Measurements from ENCODE around the gene INSRR. TPM values are rescaled to one million over a fixed set of nuclear protein-coding genes. Genes with fewer than 3 reads are reported as not detected.

Gene INSRR
- total RNA-seq, 2 experiments from 2014 or later = not detected

DNA sequence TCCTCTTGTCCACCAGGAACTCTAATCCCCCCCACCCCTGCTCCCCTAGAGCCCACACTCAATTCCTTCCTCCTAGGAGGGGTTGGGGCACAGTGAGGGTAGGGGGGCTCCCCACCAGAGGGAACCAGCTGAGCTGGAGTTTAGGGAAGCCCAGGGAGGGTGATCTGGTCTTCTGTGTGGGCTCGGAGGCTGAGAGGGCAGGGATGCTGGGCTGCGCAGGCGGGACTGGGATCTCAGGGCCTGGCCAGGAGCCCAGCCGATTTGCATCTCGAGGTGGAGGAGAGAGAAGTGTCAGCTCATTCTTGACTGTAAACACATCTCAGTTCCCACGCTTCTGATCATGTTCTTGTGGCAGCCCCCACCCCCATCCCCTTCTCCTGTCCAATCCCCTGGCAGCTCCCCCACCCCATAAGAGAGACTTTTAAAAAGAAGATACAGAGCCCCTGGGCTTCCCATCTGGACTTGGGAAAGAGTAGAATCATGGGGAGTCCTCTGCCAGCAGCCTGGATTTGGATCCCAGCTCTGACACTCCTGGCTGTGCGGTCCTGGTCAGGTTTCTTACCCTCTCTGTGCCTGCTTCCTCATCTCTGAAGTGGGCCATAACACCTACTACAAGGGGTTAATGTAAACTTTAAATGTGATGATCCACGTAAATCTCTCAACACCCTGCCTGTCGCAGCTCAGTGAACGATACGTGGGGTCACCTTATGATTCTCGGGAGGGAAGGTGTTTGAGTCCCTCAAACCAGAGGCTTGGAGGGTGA lies 41.2 kb upstream of the INSRR start:
- H3K4me1 Mint-ChIP-seq (ENCODE audit: low read depth) = peaks cover 9% of the 10 kb centered on the region
- no peaks in the 10 kb centered on the region for H3K9me3 Mint-ChIP-seq
- H3K4me3 Mint-ChIP-seq = no peak overlapping the region
- CTCF ChIA-PET = interaction anchor here (0.6 to 1.9 kb wide), 3 partner anchors 11 to 16 kb away, joined by 3 to 9 read pairs (median 4); no protein-coding TSS in a partner anchor
- no peak for DNase-seq
- H3K27ac Mint-ChIP-seq = no peak overlapping the region
- H3K27me3 Mint-ChIP-seq (ENCODE audit: low read depth) = peaks cover 8% of the 10 kb centered on the region
- intact Hi-C loops (cut with micrococcal nuclease) = loop anchor here (10.0 kb wide), 1 partner anchor 175 kb away; no protein-coding TSS in a partner anchor
- H3K36me3 Mint-ChIP-seq (ENCODE audit: low read depth) = no peaks in the 10 kb centered on the region

DNA sequence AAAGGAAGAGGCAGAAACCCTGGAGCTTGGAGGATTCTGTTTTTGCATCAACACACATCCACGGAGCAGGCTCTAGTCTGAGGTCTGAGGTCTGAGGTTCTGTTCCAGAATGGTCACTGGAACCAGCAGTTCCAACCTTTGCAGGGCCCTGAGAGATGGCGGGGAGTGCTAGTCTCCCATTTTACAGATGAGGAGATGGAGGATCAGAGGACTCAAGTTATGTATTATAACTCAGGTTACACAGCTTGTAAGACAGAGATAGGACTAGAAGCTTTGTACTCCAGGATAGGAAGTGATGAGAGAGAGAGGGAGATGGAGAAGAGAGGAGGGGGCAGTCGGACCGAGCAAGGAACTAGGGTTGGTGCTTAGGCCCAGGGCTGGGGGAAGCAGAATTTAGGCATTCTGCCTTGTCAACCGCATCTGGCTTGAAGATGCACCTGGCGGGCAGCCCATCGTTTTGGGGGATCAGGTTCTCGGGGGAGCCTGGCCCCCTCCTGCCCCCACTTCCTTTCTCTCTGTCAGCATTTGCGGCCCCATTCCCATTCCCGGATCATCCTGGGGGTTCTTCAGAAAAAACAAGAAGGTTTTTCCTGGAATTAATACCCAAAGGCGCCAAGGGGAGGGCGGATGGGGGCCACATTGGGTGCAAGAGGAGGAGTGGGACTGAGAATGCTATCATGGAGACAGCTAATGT lies 40.2 kb upstream of the INSRR start:
- H3K27me3 Mint-ChIP-seq (ENCODE audit: low read depth) = peaks cover 14% of the 10 kb centered on the region
- H3K27ac Mint-ChIP-seq = no peak overlapping the region
- no peaks in the 10 kb centered on the region for H3K9me3 Mint-ChIP-seq
- H3K4me3 Mint-ChIP-seq = no peak overlapping the region
- no peak for DNase-seq
- H3K36me3 Mint-ChIP-seq (ENCODE audit: low read depth) = no peaks in the 10 kb centered on the region
- CTCF ChIA-PET = interaction anchor here (0.6 to 1.7 kb wide), 9 partner anchors 10 to 173 kb away, joined by 3 to 5 read pairs (median 4); partner anchors contain the start of gene NTRK1
- intact Hi-C loops (cut with micrococcal nuclease) = loop anchor here (10.0 kb wide), 1 partner anchor 176 kb away; no protein-coding TSS in a partner anchor
- peaks cover 9% of the 10 kb centered on the region for H3K4me1 Mint-ChIP-seq (ENCODE audit: low read depth)

DNA sequence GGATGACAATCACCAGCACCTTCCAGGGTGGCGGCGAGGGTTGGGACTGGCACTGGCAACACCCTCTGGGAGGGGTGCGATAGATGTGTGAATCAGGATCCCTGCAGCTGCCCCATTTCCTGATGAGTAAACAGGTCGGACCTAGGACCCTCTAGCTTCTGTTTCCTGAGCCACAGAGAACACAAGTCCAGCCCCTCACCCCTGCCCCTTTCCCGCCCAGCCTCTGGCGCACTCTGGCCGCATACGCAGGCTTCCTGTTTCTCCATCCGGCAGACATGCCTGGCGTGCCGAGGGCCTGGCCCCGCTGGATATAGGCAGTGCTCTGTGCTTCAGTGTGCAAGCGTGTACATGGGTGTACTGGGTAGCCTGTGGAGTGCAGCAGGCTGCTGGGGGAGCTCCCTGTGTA lies 39.2 kb upstream of the INSRR start:
- Mint-ChIP-seq H3K9me3 (no peaks in the 10 kb centered on the region), H3K4me1 (ENCODE audit: low read depth) (peaks cover 11% of the 10 kb centered on the region), H3K4me3 (no peak overlapping the region), H3K27ac (no peak overlapping the region), H3K36me3 (ENCODE audit: low read depth) (no peaks in the 10 kb centered on the region), H3K27me3 (ENCODE audit: low read depth) (peaks cover 20% of the 10 kb centered on the region)
- DNase-seq = peak; percentile 24
- intact Hi-C loops (cut with micrococcal nuclease) = loop anchor here (10.0 kb wide), 1 partner anchor 177 kb away; no protein-coding TSS in a partner anchor
- CTCF ChIA-PET = interaction anchor here (0.7 to 1.7 kb wide), 7 partner anchors 9 to 172 kb away, joined by 3 to 5 read pairs (median 4); partner anchors contain the start of gene NTRK1

DNA sequence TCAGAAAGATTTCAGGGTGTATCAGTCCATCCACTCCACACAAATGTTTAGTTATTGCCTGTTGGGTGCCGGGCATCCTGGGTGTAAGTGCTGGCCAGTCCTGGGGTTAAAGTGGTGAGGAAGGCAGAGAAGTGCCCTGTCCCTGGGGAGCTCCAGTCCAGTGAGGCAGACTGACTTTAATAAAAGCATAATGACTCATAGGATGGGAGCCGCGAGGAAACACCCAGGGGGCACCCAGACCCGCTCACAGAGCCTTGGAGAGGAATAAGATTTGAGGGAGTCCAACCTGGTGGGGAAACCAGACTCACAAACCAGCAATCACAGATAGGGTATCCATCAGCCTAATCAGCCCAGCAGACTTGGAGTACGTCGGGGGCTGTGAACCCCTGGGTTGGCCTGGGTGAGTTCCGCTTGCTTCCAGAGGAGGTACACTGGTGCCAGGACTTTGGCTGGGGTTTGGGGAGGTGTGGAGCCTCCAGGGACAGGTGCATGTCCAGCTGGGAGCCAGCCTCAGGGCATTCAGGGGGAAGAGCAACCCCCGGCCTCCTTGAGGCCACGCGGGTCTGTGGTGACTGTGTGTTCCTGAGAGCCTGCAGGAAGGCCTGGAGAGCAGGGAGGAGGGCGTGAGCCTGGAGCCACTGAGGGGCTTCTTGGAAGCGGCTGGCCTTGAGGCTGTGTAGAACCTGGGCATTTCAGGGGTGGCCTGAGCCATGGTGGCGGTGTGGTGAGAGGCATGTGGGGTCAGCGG lies 38.3 kb upstream of the INSRR start:
- no peak overlapping the region for H3K4me3 Mint-ChIP-seq
- peaks cover 16% of the 10 kb centered on the region for H3K4me1 Mint-ChIP-seq (ENCODE audit: low read depth)
- CTCF ChIA-PET = interaction anchor here (1.4 to 1.6 kb wide), 3 partner anchors 8 to 36 kb away, joined by 4 to 5 read pairs (median 5); partner anchors contain the start of gene NTRK1
- no peak overlapping the region for H3K27ac Mint-ChIP-seq
- intact Hi-C loops (cut with micrococcal nuclease) = loop anchor here (10.0 kb wide), 1 partner anchor 178 kb away; no protein-coding TSS in a partner anchor
- peaks cover 25% of the 10 kb centered on the region for H3K27me3 Mint-ChIP-seq (ENCODE audit: low read depth)
- no peaks in the 10 kb centered on the region for H3K36me3 Mint-ChIP-seq (ENCODE audit: low read depth)
- DNase-seq = no peak
- no peaks in the 10 kb centered on the region for H3K9me3 Mint-ChIP-seq

DNA sequence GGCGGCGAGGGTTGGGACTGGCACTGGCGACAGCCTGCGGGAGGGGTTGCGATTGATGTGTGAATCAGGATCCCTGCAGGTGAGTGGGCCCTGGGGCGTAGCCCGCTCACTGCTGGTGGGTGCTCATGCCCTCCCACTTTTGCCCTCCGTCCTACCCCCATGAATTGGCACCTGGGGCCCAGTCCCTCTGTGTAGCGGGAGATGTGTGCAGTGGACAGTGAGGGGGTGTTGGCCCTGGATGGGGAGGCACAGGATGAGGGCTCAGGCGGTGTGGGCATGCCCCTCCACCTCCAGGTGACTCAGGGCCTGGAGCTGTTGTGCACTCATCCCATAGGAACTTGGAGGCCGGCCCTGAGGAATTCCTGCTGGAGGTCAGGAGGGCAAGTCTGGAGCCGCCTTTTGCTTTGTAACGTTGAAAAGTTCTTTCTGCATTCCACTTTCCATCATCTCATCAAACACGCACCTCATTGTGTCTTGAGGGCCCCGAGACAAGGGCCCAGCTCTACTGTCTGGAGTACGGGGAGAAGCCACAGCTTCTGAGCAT lies 37.6 kb upstream of the INSRR start:
- DNase-seq = no peak
- Mint-ChIP-seq H3K4me1 (ENCODE audit: low read depth) (peaks cover 18% of the 10 kb centered on the region), H3K36me3 (ENCODE audit: low read depth) (no peaks in the 10 kb centered on the region), H3K4me3 (no peak overlapping the region), H3K9me3 (no peaks in the 10 kb centered on the region), H3K27ac (no peak overlapping the region), H3K27me3 (ENCODE audit: low read depth) (peaks cover 31% of the 10 kb centered on the region)
- intact Hi-C loops (cut with micrococcal nuclease) = loop anchor here (10.0 kb wide), 1 partner anchor 178 kb away; no protein-coding TSS in a partner anchor
- CTCF ChIA-PET = no interaction called here

DNA sequence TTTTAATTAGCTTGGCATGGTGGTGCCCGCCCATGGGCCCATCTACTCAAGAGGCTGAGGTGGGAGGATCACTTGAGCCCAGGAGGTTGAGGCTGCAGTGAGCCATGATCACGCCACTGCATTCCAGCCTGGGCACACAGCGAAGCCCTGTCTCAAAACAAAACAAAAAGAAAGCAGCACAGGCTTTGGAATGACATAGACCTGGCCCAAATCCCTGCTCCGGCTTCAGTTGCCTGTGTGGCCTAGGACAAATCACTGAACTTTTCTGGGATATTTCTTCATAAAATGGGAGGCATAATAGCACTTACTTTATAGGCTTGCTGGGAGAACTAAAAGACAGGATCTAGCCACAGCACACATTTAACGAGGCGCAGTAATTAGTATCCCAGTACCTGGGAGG lies 37.0 kb upstream of the INSRR start:
- Mint-ChIP-seq H3K4me3 (no peak overlapping the region), H3K9me3 (no peaks in the 10 kb centered on the region), H3K36me3 (ENCODE audit: low read depth) (no peaks in the 10 kb centered on the region), H3K27me3 (ENCODE audit: low read depth) (peaks cover 37% of the 10 kb centered on the region), H3K27ac (no peak overlapping the region), H3K4me1 (ENCODE audit: low read depth) (peaks cover 18% of the 10 kb centered on the region)
- DNase-seq = no peak
- CTCF ChIA-PET = no interaction called here
- intact Hi-C loops (cut with micrococcal nuclease) = loop anchor here (10.0 kb wide), 1 partner anchor 179 kb away; no protein-coding TSS in a partner anchor

DNA sequence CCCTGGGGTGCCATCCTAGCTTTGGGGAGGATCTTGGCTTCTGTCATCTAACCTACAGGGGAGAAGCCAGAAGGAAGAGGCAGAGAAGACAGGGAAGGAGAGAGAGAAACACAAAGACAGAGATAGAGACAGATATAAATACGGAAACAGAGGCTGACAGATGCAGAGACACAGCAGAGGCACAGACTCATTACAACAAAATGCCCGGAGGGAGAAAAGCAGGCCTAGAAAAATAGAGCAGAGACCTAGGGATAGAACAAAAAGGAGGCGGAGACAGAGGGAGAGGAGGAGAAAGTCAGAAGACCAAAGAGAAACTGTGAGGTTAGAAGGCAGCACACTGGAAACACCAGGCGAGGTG lies 36.5 kb upstream of the INSRR start:
- peaks cover 18% of the 10 kb centered on the region for H3K4me1 Mint-ChIP-seq (ENCODE audit: low read depth)
- no peaks in the 10 kb centered on the region for H3K9me3 Mint-ChIP-seq
- no peak overlapping the region for H3K27ac Mint-ChIP-seq
- intact Hi-C loops (cut with micrococcal nuclease) = loop anchor here (10.0 kb wide), 1 partner anchor 179 kb away; no protein-coding TSS in a partner anchor
- CTCF ChIA-PET = interaction anchor here (1.2 to 6.5 kb wide), 2 partner anchors 31 to 99 kb away, joined by 3 to 79 read pairs; no protein-coding TSS in a partner anchor
- H3K36me3 Mint-ChIP-seq (ENCODE audit: low read depth) = no peaks in the 10 kb centered on the region
- no peak for DNase-seq
- H3K27me3 Mint-ChIP-seq (ENCODE audit: low read depth) = peaks cover 41% of the 10 kb centered on the region
- H3K4me3 Mint-ChIP-seq = no peak overlapping the region

DNA sequence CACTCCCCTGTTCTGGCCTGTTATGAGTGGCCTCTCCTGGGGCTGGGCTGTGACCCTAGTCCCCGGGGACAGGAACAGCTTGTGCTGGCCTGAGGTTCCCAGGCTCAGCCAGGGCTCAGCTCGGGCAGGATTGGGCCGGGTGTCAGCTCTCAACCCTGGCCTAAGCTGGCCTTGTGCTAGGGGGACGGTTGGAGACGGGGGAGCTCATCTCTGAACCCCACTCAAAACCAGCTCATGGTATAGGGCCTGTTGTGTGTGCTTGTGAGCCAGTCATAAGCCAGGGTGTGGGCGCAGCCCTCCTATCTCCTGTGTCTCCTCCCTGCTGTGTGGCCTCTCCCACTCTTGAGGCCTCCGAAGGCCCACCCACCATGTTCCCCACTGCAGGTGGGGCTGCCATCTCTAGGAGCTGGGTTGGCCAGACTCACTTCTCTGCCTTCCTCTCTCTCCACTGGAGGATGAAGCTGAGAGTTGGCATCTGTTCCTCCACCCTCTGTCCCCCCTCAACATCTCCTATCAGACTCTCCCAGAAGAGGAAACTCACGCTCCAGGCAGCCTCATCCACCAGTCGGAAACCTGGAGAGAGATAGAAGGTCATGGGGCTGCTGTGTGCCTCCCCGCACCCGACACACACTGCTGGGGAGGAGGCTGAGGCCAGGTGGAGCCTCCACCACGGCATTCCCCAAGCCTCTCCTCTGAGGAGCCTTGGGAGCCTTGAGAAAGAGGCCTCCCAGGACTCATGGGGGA lies 36.0 kb upstream of the INSRR start:
- Mint-ChIP-seq H3K36me3 (ENCODE audit: low read depth) (no peaks in the 10 kb centered on the region), H3K9me3 (no peaks in the 10 kb centered on the region), H3K4me1 (ENCODE audit: low read depth) (peaks cover 18% of the 10 kb centered on the region), H3K4me3 (no peak overlapping the region), H3K27me3 (ENCODE audit: low read depth) (peaks cover 45% of the 10 kb centered on the region), H3K27ac (no peak overlapping the region)
- intact Hi-C loops (cut with micrococcal nuclease) = loop anchor here (10.0 kb wide), 1 partner anchor 180 kb away; no protein-coding TSS in a partner anchor
- CTCF ChIA-PET = interaction anchor here (1.2 to 6.5 kb wide), 2 partner anchors 32 to 98 kb away, joined by 3 to 79 read pairs; no protein-coding TSS in a partner anchor
- DNase-seq = no peak

DNA sequence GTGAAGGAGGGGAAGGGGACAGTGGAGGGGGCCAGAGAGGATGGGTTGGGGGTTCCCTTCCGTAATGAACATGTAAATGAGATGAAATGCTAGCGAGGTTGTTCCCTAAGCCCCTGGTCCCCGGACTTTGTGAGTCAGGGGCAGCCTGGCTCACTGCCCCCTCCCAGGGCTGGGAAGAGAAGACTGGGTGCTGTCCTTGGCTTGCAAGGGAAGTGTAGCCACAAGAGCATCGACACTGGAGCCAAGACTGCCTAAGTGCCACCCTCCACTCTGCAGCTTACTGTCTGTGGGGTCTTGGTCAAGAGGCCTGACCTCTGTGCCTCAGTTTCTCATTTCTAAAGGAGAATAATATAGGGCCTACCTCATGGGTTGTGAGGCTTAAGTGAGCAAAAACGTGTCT lies 35.1 kb upstream of the INSRR start:
- Mint-ChIP-seq H3K27me3 (ENCODE audit: low read depth) (peaks cover 48% of the 10 kb centered on the region), H3K4me3 (no peak overlapping the region), H3K36me3 (ENCODE audit: low read depth) (no peaks in the 10 kb centered on the region), H3K9me3 (no peaks in the 10 kb centered on the region), H3K27ac (no peak overlapping the region), H3K4me1 (ENCODE audit: low read depth) (peaks cover 18% of the 10 kb centered on the region)
- intact Hi-C loops (cut with micrococcal nuclease) = loop anchor here (10.0 kb wide), 1 partner anchor 181 kb away; no protein-coding TSS in a partner anchor
- CTCF ChIA-PET = interaction anchor here (1.2 to 6.5 kb wide), 2 partner anchors 33 to 97 kb away, joined by 3 to 79 read pairs; no protein-coding TSS in a partner anchor
- no peak for DNase-seq

DNA sequence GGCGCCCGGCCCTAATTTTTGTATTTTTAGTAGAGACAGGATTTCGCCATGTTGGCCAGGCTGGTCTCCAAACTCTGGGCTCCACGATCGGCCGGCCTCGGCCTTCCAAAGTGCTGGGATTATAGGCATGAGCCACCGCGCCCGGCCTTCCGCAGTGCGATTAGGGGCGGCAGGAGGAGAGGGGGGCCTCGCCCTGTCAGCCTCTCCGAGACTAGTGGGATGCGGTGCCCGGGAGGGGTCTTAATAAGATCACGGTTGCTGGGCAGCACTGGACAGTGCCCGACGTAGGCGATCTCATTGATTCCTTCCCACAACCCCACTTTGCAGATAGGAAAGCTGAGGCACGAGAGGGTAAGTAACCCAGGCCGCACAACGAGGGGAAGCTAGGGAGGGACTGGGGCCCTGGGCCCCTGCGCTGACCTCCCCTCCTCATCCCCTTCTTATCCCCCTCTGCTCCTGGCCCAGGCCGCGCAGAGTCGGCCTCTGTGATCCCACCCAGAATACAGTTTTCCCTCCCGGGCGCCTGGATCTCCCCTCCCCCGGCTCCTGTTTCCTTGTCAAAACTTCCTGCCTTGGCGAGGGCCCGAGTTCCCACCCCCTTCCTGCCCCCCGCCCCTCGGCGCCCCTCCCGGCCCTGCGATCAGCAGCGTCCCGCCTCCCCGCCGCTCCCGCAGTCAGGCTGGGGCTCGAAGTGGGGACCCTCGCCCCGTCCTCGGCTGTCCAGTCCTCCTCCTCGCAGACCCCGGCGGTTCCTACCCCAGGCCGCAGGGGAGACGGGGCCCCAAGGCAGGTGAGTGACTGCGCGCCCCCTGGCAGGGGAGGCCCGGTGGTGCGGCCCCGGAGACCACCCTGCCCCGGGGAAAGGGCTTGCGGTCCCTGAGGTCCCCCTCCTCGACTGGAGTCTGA lies 34.4 kb upstream of the INSRR start, which contains the start of gene PEAR1:
TSS of gene PEAR1 (plus strand) at position 671 of the 906 bp plus-strand sequence. CDS start 10,209 bp downstream, outside the sequence.
- Mint-ChIP-seq H3K4me3 (peak within 1 kb of the TSS; percentile 41), H3K27ac (no peak within 1 kb of the TSS), H3K27me3 (ENCODE audit: low read depth) (peaks cover 48% of the 10 kb centered on the region), H3K4me1 (ENCODE audit: low read depth) (peaks cover 16% of the 10 kb centered on the region), H3K9me3 (no peaks in the 10 kb centered on the region), H3K36me3 (ENCODE audit: low read depth) (no peaks in the 10 kb centered on the region)
- intact Hi-C loops (cut with micrococcal nuclease) = loop anchor here (10.0 kb wide), 1 partner anchor 182 kb away; no protein-coding TSS in a partner anchor
- DNase-seq = no peak
- CTCF ChIA-PET = interaction anchor here (0.6 to 8.5 kb wide), 16 partner anchors 16 to 265 kb away, joined by 3 to 82 read pairs (median 6); partner anchors contain the start of genes LRRC71 and NTRK1

Measured in activated naive CD4-positive, alpha-beta T cell treated with anti-CD3 and anti-CD28 coated beads for 36 hours (primary cell).